ENCODE measurements around the gene TMED9.
"Not testable (repeated sequence)": the region's sequence is repeated elsewhere in the genome, so short reads cannot be mapped to it uniquely, and the experiment has no call there.

TMED9 gene

DNA sequence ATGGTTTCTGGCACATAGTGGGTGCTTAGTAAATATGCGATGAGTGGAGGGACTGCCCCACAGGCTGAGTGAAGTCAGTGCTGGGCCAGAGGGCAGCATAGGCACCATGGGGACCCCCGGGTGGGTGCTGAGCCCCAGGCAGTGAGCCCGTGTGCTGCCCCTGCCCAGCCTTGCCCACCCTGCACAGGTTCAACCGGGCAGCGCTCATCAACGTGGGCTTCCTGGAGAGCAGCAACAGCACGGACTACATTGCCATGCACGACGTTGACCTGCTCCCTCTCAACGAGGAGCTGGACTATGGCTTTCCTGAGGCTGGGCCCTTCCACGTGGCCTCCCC lies 15.1 kb downstream of the TMED9 start:
- no peak for DNase-seq

DNA sequence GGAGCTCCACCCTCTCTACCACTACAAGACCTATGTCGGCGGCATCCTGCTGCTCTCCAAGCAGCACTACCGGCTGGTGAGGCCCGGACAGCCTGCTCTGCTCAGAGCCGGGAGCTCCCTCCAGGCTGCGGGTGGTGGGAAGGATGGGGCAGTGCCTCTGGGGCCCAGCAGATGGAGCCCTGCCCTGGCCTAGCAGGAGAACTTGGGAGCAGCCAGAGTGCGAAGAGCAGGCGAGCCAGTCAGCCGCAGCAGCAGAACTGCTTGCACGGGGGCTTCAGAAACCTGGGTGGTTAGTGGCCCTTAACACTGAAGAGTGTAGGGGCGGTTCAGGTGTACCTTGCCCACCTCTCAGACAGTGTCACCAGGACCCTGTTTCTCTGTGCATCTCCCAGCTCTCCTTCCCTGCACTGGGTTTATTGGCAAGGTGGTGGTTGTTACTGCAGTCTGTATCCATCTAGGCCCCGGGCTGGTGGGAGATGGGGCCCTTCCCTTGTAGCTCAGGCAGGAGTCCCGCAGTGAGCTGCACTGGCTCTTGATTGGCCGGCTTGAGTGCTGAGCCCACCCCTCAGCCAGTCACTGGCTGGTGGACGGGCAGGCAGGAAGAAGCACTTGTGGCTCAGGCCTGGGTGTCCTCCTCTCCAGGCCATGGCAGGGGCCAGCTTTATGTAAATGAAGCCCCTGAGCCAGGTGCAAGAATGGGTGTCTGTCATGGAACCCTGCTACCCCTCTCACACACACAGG lies 15.6 kb downstream of the TMED9 start:
- DNase-seq: peak; percentile 63 to 65

DNA sequence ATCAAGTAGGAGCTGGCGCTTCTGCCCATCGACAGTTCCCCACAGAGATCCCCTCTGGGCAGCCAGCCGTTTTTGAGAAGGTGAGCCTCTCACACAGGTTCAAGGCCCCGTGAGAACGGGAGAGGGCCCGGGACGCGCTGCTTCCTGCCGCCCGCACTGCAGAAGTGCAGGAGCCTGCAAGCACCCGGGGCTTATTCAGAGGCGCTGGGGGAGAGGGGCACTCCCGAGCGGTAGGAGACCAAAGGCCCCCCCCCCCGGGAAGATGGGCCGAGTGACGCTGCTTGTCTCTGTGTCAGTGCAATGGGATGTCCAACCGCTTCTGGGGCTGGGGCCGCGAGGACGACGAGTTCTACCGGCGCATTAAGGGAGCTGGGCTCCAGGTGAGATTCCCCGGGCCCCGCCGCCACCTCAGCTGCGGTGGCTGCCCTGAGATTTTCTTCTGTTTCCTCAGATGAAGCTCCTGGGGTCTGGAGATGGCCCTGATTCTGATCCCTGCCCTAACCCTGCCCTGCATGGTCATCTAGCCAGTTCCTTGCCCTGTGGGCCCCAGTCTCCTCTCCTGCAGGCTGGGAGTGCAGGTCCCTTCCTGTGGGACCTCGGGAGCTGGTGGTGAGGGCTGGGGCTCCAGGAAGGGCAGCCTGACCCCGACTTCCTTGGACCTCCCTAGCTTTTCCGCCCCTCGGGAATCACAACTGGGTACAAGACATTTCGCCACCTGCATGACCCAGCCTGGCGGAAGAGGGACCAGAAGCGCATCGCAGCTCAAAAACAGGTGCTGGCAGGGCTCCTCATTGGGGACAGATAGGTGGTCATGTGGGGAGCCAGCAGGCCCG lies 16.5 kb downstream of the TMED9 start:
- no peak for DNase-seq

DNA sequence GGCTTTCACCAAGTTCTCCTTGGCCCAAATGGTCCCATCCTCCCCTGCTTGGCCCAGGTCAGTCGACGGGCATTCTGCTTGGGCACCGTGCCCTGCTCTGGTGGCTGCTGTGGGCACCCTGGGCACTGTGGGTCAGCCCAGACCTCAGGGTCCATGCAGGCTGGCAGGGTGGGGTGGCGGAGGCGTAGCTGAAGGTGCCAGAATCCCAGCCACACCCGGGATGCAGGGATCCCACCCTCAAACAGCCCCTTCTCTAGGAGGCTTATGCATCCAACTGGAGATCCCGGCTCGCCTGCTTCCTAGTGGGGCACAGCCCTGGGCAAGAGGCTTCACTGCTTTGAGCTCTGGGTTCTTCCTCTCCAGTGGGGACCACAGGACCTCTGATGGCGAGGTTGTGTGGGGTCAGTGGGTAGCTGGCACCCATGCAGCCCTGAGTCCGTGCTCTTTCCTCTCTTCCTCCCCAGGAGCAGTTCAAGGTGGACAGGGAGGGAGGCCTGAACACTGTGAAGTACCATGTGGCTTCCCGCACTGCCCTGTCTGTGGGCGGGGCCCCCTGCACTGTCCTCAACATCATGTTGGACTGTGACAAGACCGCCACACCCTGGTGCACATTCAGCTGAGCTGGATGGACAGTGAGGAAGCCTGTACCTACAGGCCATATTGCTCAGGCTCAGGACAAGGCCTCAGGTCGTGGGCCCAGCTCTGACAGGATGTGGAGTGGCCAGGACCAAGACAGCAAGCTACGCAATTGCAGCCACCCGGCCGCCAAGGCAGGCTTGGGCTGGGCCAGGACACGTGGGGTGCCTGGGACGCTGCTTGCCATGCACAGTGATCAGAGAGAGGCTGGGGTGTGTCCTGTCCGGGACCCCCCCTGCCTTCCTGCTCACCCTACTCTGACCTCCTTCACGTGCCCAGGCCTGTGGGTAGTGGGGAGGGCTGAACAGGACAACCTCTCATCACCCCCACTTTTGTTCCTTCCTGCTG lies 17.4 kb downstream of the TMED9 start:
- no peak for DNase-seq

DNA sequence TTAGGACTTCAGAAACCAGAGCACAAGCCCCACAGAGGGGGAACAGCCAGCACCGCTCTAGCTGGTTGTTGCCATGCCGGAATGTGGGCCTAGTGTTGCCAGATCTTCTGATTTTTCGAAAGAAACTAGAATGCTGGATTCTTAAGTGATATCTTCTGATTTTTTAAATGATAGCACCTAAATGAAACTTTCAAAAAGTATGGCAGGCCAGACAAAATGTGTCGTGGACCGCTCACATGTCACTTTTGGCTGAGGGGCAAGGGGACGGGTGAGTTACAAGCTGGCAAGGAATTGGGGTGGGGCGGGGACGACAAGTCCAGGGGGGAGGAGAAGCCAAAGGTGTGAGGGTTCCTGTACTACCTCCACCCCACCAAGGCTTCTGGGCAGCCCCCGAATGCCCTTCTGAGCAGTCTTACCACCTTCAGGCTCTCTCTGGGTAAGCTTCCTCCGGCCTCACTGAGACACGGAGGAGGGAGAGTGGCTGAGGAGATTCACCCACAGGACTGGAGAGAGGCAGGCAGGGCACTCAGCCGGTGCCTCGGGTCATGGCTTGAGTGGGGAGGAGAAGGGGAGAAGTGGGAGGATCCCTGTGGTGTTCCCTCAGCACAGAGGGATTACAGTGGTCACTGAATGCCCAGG lies 18.2 kb downstream of the TMED9 start:
- no peak for DNase-seq

DNA sequence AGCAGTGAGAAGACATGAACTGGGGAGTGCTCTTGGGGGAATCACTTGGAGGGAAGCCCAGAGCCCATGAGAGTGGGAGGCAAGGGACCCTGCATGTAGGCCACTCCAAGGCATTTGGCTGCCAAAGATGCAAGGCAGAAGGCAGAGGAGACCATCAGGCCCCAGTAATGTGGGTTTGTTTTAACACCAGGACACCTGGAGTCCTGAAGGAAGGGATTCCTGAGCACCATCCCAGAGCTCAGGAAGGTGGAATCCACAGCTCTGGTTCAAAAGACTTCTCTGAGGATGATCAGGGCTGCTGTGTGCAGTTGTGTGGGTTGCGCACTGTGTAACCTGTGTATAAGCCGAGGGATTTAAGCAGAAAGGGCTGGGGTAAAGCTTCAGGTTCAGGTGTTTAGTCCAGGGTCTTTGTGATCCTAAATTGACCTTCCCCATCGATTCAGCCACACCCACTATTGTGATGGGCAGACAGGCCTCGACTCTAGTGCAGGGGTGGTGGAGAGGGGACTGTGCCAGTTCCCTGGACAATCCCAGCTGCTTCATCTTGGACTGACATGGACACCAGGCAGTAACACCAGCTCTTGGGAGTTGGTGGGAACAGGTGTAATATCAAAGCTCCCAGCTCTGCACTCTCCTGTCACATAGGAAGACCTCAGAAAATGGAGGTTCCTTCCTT lies 18.9 kb downstream of the TMED9 start:
- no peak for DNase-seq

DNA sequence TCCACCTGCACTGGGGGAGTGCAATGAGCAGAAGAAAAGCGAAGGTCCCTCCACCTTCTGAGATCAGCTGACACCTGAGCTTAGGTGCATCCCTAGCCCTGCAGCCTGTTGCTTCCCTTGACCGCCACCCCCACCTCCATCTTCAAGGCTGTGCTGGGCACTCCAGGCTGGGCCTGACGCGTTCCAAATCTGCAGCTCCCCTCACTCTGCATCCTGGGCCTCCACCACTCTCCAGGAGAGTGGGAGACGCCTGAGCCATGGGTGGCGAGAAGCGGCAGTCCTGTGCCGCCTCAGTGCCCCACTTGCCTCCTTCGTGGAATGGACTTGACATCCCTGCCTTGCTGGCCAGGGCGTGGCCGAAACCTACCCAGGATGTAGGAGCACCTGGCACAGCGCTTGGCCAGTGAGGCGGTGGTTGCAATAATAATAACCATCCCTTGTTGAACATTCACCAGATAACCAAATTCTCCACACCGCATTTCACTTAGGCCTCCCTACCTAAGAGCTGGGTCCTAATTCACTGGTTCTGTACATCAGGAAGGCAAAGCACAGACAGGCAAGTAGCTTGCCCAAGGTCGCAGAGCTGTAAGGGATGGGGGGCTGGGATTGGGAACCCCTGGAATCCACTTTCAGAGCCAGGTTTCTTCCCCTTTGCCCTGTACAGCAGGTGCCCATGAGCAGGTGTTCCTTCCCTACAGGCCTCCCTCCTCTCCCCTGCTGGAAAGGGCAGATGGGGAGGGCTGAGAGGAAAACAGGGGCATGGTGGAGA lies 19.6 kb downstream of the TMED9 start:
- no peak for DNase-seq

DNA sequence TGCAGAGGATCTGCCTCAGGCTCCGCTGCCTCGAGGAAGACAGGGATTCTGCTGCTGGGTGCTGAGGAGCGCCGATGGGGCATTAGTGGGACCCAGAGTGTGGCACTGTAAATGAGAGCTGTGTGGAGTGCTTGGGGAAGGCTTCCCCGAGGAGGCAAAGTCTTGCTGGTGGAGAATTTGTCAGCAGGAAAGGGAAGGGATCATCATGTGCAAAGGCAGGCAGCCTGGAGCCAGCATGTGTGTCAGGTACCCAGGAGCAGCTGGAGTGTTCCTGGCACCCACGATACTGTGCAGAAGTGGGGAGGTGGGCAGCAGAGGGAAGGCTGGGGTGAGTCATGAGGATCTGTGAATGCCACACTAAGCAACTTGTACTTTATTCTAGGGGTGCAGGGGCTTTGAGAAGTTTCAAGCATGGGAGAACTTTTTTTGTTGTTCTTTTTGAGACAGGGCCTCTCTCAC lies 20.2 kb downstream of the TMED9 start:
- DNase-seq: no peak

DNA sequence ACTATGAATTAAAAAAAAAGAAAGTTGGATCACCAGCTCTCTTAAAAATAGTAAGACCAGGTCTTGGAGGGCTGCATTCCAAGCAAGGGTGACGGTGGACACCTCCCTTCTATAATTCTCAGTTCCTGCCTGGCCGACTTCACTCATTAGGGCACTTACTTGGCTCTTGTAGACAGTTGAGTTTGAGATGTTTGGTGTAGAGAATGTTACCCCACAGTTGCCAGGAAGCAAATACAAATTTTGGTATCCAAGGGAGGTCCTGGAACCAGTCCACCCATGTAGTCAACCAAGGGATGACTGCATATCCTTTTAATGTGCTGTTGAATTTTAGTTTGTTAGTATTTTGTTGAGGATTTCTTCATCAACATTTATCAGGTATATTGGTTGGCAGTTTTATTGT lies 28.6 kb downstream of the TMED9 start:
- DNase-seq: no peak

DNA sequence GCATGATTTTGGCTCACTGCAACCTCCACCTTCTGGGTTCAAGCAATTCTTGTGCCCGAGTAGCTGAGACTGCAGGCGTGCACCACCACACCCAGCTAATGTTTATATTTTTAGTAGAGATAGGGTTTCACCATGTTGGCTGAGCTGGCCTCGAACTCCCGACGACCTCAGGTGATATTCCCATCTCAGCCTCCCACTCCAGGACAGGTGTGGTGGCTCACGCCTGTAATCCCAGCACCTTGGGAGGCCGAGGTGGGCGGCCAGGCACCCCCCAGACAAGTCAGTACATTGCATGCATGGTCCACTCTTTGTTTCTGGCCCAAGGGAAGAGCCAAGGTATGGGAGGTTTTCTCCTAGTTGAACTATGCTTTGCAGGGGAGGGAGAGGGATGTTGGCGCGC lies 32.2 kb downstream of the TMED9 start:
- DNase-seq: not testable (repeated sequence)

DNA sequence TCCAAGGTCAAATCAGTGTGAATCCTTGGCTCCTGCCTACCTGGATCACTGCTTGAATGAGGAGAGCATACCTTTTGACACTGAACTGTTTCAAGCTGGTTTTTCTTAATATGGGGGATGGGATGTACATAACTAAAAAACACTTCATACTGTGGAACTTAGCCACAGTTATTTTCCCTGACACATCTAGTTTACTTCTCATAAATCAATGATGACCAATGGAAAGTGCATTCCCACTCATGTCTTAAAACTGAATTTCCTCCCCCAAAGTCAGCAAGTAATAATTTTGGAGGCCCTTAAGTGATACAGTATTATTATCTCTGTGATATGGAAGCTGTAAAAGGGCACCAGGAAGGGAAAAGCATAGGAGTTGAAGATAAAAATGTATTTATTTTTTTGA lies 38.2 kb downstream of the TMED9 start:
- not testable (repeated sequence) for DNase-seq

DNA sequence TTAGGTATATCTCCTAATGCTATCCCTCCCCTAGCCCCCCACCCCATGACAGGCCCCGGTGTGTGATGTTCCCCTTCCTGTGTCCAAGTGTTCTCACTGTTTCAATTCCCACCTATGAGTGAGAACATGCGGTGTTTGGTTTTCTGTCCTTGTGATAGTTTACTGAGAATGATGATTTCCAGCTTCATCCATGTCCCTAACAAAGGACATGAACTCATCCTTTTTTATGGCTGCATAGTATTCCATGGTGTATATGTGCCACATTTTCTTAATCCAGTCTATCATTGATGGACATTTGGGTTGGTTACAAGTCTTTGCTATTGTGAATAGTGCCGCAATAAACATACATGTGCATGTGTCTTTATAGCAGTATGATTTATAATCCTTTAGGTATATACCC lies 42.9 kb downstream of the TMED9 start:
- DNase-seq: not testable (repeated sequence)

DNA sequence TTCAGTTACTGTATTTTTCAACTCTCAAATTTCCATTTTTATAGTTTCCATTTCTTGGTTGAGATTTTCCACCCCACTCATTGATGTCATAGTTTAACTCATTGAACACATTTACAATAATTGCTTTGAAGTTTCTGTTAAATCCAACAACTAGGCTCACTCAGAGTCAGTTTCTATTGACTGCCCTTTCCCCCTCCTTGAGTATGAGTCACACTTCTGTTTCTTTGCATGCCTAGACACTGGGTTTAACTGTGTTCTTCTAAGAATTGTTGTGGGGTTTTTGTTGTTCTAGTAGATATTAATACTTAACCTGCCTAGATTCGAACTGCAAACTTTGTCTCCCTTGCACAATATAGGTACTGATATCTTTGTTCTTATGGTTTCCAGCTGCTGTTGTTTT lies 53.5 kb downstream of the TMED9 start:
- DNase-seq: not testable (repeated sequence)

Measured in stimulated activated CD4-positive, alpha-beta T cell treated with anti-CD3 and anti-CD28 coated beads, Interleukin-4, amount 100 ng/mL, for 4 hours (primary cell).